Right atrium auricular region (tissue), 2 donors: ENCODE data around the gene CBFA2T3. TPM values are rescaled to one million over a fixed set of nuclear protein-coding genes. Genes with fewer than 3 reads are reported as not detected.
A peak's percentile ranks its signal among the peaks of the same experiment; 100 is the strongest.

Experiments used
- DNase-seq: peaks from one replicate; pipeline ENCODE4 v3.0.0-alpha.2; 2019; ENCODE audit warnings: low spot score
- H3K27ac ChIP-seq, 2 donors: fragments of 200-600 bp; sonication (generic); 1 replicate in 1 of 2; 2 replicates in 1 of 2; pipeline ENCODE4 v1.5.1; 2016 to 2019
- H3K27me3 ChIP-seq, 2 donors: fragments of 200-600 bp; sonication (generic); one replicate each; pipeline versions ENCODE4 v1.5.1 to v1.6.0; 2017 to 2019
- H3K36me3 ChIP-seq: fragments of 200-600 bp; sonication (generic); one replicate; pipeline ENCODE4 v1.5.1; 2016
- H3K4me1 ChIP-seq, 2 donors: fragments of 200-600 bp; sonication (generic); one replicate each; pipeline versions ENCODE4 v1.5.1 to v1.6.0; 2017 to 2019
- H3K4me3 ChIP-seq, 2 donors: fragments of 200-600 bp; sonication (generic); 1 replicate in 1 of 2; 2 replicates in 1 of 2; pipeline ENCODE4 v1.5.1; 2017 to 2019; ENCODE audit warnings: mild to moderate bottlenecking in 1 of 2, moderate library complexity in 1 of 2
- H3K9me3 ChIP-seq, 2 donors: fragments of 200-600 bp; sonication (generic); one replicate each; pipeline ENCODE4 v1.5.1; 2019
- total RNA-seq, 2 donors: library from RNA; depleted of rRNA; stranded (reverse); fragments of >200 nt; gene quantifications; one replicate each; pipeline ENCODE4 v1.1.0, GENCODE V29; 2016
- TF ChIP-seq, protein P1 (sequence below), 2 donors: fragments of 200-600 bp; sonication (generic); IDR thresholded peaks; one replicate each; pipeline ENCODE4 v1.5.1; 2019; ENCODE audit warnings: antibody characterized with exemption in 2 of 2

The CBFA2T3 gene
- total RNA-seq, 2 donors from 2014 or later, result 1.1 to 2.6 TPM

DNA sequence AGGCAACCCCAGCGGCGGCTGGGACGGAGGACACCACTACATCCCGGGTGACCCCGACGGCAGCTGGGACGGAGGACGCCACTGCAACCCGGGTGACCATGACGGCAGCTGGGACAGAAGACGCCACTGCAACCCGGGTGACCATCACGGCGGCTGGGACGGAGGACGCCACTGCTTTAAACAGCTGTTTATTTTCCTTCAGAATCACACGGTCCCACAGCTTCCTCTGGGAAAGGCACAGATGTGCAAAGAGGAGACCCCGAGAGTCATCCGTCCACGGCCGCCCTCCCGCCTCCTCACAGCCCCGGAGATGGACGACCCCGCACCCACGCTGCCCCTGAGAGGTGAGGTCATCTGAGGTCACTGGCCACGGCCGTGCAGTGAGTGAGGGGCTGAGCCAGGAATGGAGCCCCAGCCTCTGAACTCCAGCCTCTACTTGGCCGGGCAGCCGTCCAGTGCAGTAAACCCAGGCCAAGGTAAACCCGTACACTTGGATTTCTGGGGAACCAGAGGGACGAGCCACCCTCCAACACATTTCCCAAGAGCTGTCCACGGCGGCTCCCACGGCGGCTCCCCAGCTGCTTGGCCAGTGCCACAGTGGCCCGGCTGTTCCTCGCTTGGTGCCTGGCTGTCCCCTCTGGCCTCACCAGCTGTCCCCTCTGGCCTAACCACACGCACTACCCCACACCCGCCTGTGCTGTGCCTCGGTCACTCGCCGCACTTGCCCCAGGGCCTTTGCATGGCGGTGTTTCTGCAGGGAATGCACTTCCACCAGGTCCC, 67.4 kb downstream of the CBFA2T3 start:
- no peak overlapping the region for H3K4me3 ChIP-seq
- TF ChIP-seq, protein P1, sequence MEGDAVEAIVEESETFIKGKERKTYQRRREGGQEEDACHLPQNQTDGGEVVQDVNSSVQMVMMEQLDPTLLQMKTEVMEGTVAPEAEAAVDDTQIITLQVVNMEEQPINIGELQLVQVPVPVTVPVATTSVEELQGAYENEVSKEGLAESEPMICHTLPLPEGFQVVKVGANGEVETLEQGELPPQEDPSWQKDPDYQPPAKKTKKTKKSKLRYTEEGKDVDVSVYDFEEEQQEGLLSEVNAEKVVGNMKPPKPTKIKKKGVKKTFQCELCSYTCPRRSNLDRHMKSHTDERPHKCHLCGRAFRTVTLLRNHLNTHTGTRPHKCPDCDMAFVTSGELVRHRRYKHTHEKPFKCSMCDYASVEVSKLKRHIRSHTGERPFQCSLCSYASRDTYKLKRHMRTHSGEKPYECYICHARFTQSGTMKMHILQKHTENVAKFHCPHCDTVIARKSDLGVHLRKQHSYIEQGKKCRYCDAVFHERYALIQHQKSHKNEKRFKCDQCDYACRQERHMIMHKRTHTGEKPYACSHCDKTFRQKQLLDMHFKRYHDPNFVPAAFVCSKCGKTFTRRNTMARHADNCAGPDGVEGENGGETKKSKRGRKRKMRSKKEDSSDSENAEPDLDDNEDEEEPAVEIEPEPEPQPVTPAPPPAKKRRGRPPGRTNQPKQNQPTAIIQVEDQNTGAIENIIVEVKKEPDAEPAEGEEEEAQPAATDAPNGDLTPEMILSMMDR (IDR thresholded peaks at IDR 0.05), result no peak
- H3K4me1 ChIP-seq, result peaks cover 0 to 47% of the 10 kb centered on the region in 2 donors
- no peaks in the 10 kb centered on the region for H3K36me3 ChIP-seq
- no peaks in the 10 kb centered on the region for H3K9me3 ChIP-seq
- H3K27me3 ChIP-seq, result no peaks in the 10 kb centered on the region
- DNase-seq, result no peak
- no peak overlapping the region for H3K27ac ChIP-seq

DNA sequence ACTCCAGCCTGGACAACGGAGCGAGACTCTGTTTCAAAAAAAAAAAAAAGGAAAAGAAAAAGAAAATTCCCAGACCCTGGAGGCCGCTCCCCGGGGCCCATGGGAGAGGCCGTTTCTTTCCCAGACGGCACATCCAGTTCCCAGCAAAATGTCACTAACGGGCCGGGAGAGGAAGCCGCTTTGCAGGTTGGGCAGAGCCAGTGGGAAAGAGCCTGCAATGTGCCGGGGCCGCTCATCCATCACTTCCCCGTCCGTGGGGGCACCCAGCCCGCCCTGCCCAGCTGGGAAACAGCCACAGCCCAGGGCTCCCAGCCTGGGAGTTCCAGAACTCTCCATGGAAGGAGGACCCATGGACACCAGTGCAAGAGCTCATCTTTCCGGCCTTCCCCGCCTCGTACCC, 68.7 kb downstream of the CBFA2T3 start:
- H3K27ac ChIP-seq, result peak overlapping the region; percentile 40
- H3K27me3 ChIP-seq, result no peaks in the 10 kb centered on the region
- H3K4me3 ChIP-seq, result no peak overlapping the region
- peaks cover 0 to 44% of the 10 kb centered on the region in 2 donors for H3K4me1 ChIP-seq
- H3K9me3 ChIP-seq, result no peaks in the 10 kb centered on the region
- TF ChIP-seq, protein P1 (IDR thresholded peaks at IDR 0.05), result no peak
- DNase-seq, result no peak
- H3K36me3 ChIP-seq, result no peaks in the 10 kb centered on the region

DNA sequence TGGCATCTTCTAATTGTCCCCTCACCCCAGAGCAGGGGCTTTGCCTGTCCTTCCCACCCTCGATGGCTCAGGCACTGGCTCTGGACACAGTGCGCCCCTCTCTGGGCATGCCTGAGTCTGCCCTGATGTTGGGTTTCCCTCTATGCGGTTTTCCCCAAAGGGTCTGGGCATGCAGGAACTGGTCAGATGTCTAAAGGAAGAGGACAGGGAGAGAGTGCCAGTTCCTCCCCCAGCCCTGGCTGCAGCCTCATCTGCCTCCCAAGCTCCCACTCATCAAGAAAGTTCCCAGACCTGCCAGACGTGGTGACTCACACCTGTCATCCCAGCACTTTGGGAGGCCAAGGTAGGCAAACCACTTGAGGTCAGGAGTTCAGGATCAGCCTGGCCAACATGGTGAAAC, 69.2 kb downstream of the CBFA2T3 start:
- Histone ChIP-seq H3K27me3 (no peaks in the 10 kb centered on the region), H3K27ac (no peak overlapping the region), H3K4me3 (no peak overlapping the region), H3K9me3 (no peaks in the 10 kb centered on the region), H3K4me1 (peaks cover 0 to 44% of the 10 kb centered on the region in 2 donors), H3K36me3 (no peaks in the 10 kb centered on the region)
- DNase-seq, result no peak
- TF ChIP-seq, protein P1 (IDR thresholded peaks at IDR 0.05), result no peak

DNA sequence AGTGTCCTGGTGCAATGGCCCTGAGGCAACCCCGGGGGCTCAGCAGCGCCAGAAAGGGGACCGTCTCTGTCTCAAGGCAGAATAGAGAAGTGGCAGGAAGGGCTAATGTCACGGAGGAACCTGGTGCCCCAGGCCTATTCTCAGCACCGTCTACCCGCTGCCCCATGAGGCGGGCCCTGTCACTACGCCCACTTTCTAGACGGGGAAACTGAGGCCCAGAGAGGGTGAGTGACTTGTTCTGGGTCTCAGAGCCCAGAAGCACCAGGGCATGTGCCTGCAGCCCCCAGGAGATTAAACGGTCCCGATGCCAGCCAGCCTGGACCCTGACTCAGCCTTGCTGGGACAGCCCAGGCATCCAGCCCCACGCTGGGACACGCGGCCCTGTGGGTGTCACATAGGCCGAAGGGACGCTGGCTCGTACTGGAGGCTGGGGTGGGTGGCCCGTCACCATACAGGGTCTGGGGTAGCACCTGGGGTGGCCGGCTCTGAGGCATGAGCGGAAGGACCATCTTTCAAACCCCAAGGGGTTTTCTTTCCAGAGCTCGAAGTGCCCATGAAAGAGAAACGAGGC, 70.4 kb downstream of the CBFA2T3 start:
- TF ChIP-seq, protein P1 (IDR thresholded peaks at IDR 0.05), result no peak
- Histone ChIP-seq H3K27me3 (no peaks in the 10 kb centered on the region), H3K36me3 (no peaks in the 10 kb centered on the region), H3K4me3 (no peak overlapping the region), H3K9me3 (no peaks in the 10 kb centered on the region), H3K27ac (no peak overlapping the region), H3K4me1 (peaks cover 0 to 42% of the 10 kb centered on the region in 2 donors)
- DNase-seq, result no peak

DNA sequence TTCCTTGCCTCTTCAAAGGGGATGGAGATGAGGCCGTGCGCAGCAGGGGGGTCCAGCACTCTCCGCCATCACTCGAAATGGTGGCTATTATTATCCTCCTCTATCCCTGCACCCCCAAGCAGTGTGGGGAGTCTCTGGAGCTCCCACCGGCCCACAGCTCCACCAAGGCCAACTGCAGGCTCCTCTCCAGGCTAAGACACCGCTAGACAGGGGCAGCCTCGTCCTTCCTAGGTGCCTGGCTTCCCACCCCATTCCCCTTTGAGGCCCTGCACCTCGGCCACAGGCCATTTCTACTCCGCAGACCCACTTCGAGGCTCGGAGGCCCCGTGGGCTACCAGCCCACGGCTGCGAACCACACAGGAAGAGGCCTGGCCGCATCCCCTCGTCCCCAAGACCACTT, 71.0 kb downstream of the CBFA2T3 start:
- no peaks in the 10 kb centered on the region for H3K36me3 ChIP-seq
- H3K4me1 ChIP-seq, result peaks cover 0 to 36% of the 10 kb centered on the region in 2 donors
- no peak for DNase-seq
- H3K27me3 ChIP-seq, result no peaks in the 10 kb centered on the region
- TF ChIP-seq, protein P1 (IDR thresholded peaks at IDR 0.05), result no peak
- H3K27ac ChIP-seq, result no peak overlapping the region
- no peak overlapping the region for H3K4me3 ChIP-seq
- H3K9me3 ChIP-seq, result no peaks in the 10 kb centered on the region
